ENCODE results near the gene NOTO.
"Not testable (repeated sequence)": the region's sequence is repeated elsewhere in the genome, so short reads cannot be mapped to it uniquely, and the experiment has no call there.

NOTO gene

GRCh38 chr2:73200281-73200680 lies 2.1 kb upstream of the NOTO start:
- peaks cover 55% of the 10 kb centered on the region for H3K27me3 ChIP-seq (ENCODE audit: control insufficient read depth, insufficient read depth, low read length, poor library complexity, severe bottlenecking)
- H3K4me3 ChIP-seq (ENCODE audit: insufficient read depth, low read depth, low read length) = not testable (repeated sequence)
- 91 to 94% methylated on average over 10 of the region's 10 CpGs for WGBS, 2 experiments

GRCh38 chr2:73203055-73203681 lies 794 bp downstream of the NOTO start:
- Histone ChIP-seq H3K4me1 (ENCODE audit: control insufficient read depth, insufficient read depth, low read length) (peaks cover 4% of the 10 kb centered on the region), H3K27me3 (ENCODE audit: control insufficient read depth, insufficient read depth, low read length, poor library complexity, severe bottlenecking) (peaks cover 66% of the 10 kb centered on the region), H3K27ac (ENCODE audit: insufficient read depth, low read depth, low read length, poor library complexity, severe bottlenecking) (no peak overlapping the region), H3K36me3 (ENCODE audit: control insufficient read depth, insufficient read depth, low read length) (no peaks in the 10 kb centered on the region), H3K9me3 (ENCODE audit: control insufficient read depth, low read length) (no peaks in the 10 kb centered on the region), H3K4me3 (ENCODE audit: insufficient read depth, low read depth, low read length) (peak overlapping the region; percentile 29)
- 5% methylated on average over 44 of the region's 44 CpGs for WGBS, 2 experiments

More at GRCh38 chr2:73200281-73200680, 2.1 kb upstream of the NOTO start:
- not testable (repeated sequence) for H3K9me3 ChIP-seq (ENCODE audit: control insufficient read depth, low read length); H3K27ac ChIP-seq (ENCODE audit: insufficient read depth, low read depth, low read length, poor library complexity, severe bottlenecking); H3K36me3 ChIP-seq (ENCODE audit: control insufficient read depth, insufficient read depth, low read length); H3K4me1 ChIP-seq (ENCODE audit: control insufficient read depth, insufficient read depth, low read length)

GRCh38 chr2:73205611-73206010 lies 3.2 kb downstream of the NOTO start:
- no peak overlapping the region for H3K27ac ChIP-seq (ENCODE audit: insufficient read depth, low read depth, low read length, poor library complexity, severe bottlenecking)
- 93% methylated on average over 6 of the region's 6 CpGs for WGBS, 2 experiments
- peaks cover 61% of the 10 kb centered on the region for H3K27me3 ChIP-seq (ENCODE audit: control insufficient read depth, insufficient read depth, low read length, poor library complexity, severe bottlenecking)
- H3K36me3 ChIP-seq (ENCODE audit: control insufficient read depth, insufficient read depth, low read length) = no peaks in the 10 kb centered on the region
- H3K9me3 ChIP-seq (ENCODE audit: control insufficient read depth, low read length) = no peaks in the 10 kb centered on the region
- H3K4me3 ChIP-seq (ENCODE audit: insufficient read depth, low read depth, low read length) = no peak overlapping the region
- peaks cover 4% of the 10 kb centered on the region for H3K4me1 ChIP-seq (ENCODE audit: control insufficient read depth, insufficient read depth, low read length)

GRCh38 chr2:73208258-73208657 lies 5.9 kb downstream of the NOTO start:
- H3K4me3 ChIP-seq (ENCODE audit: insufficient read depth, low read depth, low read length) = no peak overlapping the region
- H3K27ac ChIP-seq (ENCODE audit: insufficient read depth, low read depth, low read length, poor library complexity, severe bottlenecking) = no peak overlapping the region
- H3K4me1 ChIP-seq (ENCODE audit: control insufficient read depth, insufficient read depth, low read length) = no peaks in the 10 kb centered on the region
- H3K36me3 ChIP-seq (ENCODE audit: control insufficient read depth, insufficient read depth, low read length) = no peaks in the 10 kb centered on the region
- peaks cover 34% of the 10 kb centered on the region for H3K27me3 ChIP-seq (ENCODE audit: control insufficient read depth, insufficient read depth, low read length, poor library complexity, severe bottlenecking)
- no peaks in the 10 kb centered on the region for H3K9me3 ChIP-seq (ENCODE audit: control insufficient read depth, low read length)
- WGBS, 2 experiments = 81 to 84% methylated on average over 3 of the region's 3 CpGs

- peaks cover 17% of the 10 kb centered on the region for H3K27me3 ChIP-seq (ENCODE audit: control insufficient read depth, insufficient read depth, low read length, poor library complexity, severe bottlenecking)
- no peaks in the 10 kb centered on the region for H3K9me3 ChIP-seq (ENCODE audit: control insufficient read depth, low read length)
- no peak overlapping the region for H3K4me3 ChIP-seq (ENCODE audit: insufficient read depth, low read depth, low read length)
- H3K4me1 ChIP-seq (ENCODE audit: control insufficient read depth, insufficient read depth, low read length) = no peaks in the 10 kb centered on the region
- WGBS, 2 experiments = 88 to 90% methylated on average over 4 of the region's 4 CpGs
- H3K27ac ChIP-seq (ENCODE audit: insufficient read depth, low read depth, low read length, poor library complexity, severe bottlenecking) = no peak overlapping the region
- no peaks in the 10 kb centered on the region for H3K36me3 ChIP-seq (ENCODE audit: control insufficient read depth, insufficient read depth, low read length)
These were observed 7.6 kb downstream of the NOTO start for GRCh38 chr2:73210019-73210418.

- Histone ChIP-seq H3K9me3 (ENCODE audit: control insufficient read depth, low read length) (no peaks in the 10 kb centered on the region), H3K36me3 (ENCODE audit: control insufficient read depth, insufficient read depth, low read length) (no peaks in the 10 kb centered on the region), H3K27me3 (ENCODE audit: control insufficient read depth, insufficient read depth, low read length, poor library complexity, severe bottlenecking) (peaks cover 10% of the 10 kb centered on the region), H3K4me3 (ENCODE audit: insufficient read depth, low read depth, low read length) (no peak overlapping the region), H3K27ac (ENCODE audit: insufficient read depth, low read depth, low read length, poor library complexity, severe bottlenecking) (no peak overlapping the region), H3K4me1 (ENCODE audit: control insufficient read depth, insufficient read depth, low read length) (peaks cover 6% of the 10 kb centered on the region)
- 93 to 95% methylated on average over 6 of the region's 6 CpGs for WGBS, 2 experiments
These were observed 8.3 kb downstream of the NOTO start for GRCh38 chr2:73210696-73211095.

- 82 to 84% methylated on average over 7 of the region's 7 CpGs for WGBS, 2 experiments
- no peaks in the 10 kb centered on the region for H3K27me3 ChIP-seq (ENCODE audit: control insufficient read depth, insufficient read depth, low read length, poor library complexity, severe bottlenecking)
- H3K4me1 ChIP-seq (ENCODE audit: control insufficient read depth, insufficient read depth, low read length) = peaks cover 7% of the 10 kb centered on the region
- no peaks in the 10 kb centered on the region for H3K9me3 ChIP-seq (ENCODE audit: control insufficient read depth, low read length)
- H3K36me3 ChIP-seq (ENCODE audit: control insufficient read depth, insufficient read depth, low read length) = no peaks in the 10 kb centered on the region
- no peak overlapping the region for H3K4me3 ChIP-seq (ENCODE audit: insufficient read depth, low read depth, low read length)
- no peak overlapping the region for H3K27ac ChIP-seq (ENCODE audit: insufficient read depth, low read depth, low read length, poor library complexity, severe bottlenecking)
These were observed 9.7 kb downstream of the NOTO start for GRCh38 chr2:73212098-73212447.

GRCh38 chr2:73212448-73213176 lies 10.2 kb downstream of the NOTO start:
- Histone ChIP-seq H3K36me3 (ENCODE audit: control insufficient read depth, insufficient read depth, low read length) (no peaks in the 10 kb centered on the region), H3K4me3 (ENCODE audit: insufficient read depth, low read depth, low read length) (no peak overlapping the region), H3K9me3 (ENCODE audit: control insufficient read depth, low read length) (no peaks in the 10 kb centered on the region), H3K27me3 (ENCODE audit: control insufficient read depth, insufficient read depth, low read length, poor library complexity, severe bottlenecking) (no peaks in the 10 kb centered on the region), H3K27ac (ENCODE audit: insufficient read depth, low read depth, low read length, poor library complexity, severe bottlenecking) (no peak overlapping the region), H3K4me1 (ENCODE audit: control insufficient read depth, insufficient read depth, low read length) (peaks cover 7% of the 10 kb centered on the region)
- 50 to 51% methylated on average over 20 of the region's 20 CpGs for WGBS, 2 experiments

GRCh38 chr2:73214120-73215035 lies 12.0 kb downstream of the NOTO start, which contains the start of gene SMYD5:
TSS of gene SMYD5 (plus strand) at chr2:73214245. CDS start at chr2:73214267, 22 bp downstream.
- Histone ChIP-seq H3K4me1 (ENCODE audit: control insufficient read depth, insufficient read depth, low read length) (peaks cover 7% of the 10 kb centered on the region), H3K27ac (ENCODE audit: insufficient read depth, low read depth, low read length, poor library complexity, severe bottlenecking) (peak within 1 kb of the TSS; percentile 77), H3K27me3 (ENCODE audit: control insufficient read depth, insufficient read depth, low read length, poor library complexity, severe bottlenecking) (no peaks in the 10 kb centered on the region), H3K4me3 (ENCODE audit: insufficient read depth, low read depth, low read length) (peak within 1 kb of the TSS; percentile 93), H3K36me3 (ENCODE audit: control insufficient read depth, insufficient read depth, low read length) (no peaks in the 10 kb centered on the region), H3K9me3 (ENCODE audit: control insufficient read depth, low read length) (no peaks in the 10 kb centered on the region)
- WGBS, 2 experiments = 0 to 1% methylated on average over 63 to 64 of the region's 64 CpGs

- H3K27ac ChIP-seq (ENCODE audit: insufficient read depth, low read depth, low read length, poor library complexity, severe bottlenecking) = no peak overlapping the region
These were observed 12.9 kb downstream of the NOTO start for GRCh38 chr2:73215254-73215653.

More at GRCh38 chr2:73215254-73215653, 12.9 kb downstream of the NOTO start:
- Histone ChIP-seq H3K36me3 (ENCODE audit: control insufficient read depth, insufficient read depth, low read length) (no peaks in the 10 kb centered on the region), H3K27me3 (ENCODE audit: control insufficient read depth, insufficient read depth, low read length, poor library complexity, severe bottlenecking) (no peaks in the 10 kb centered on the region), H3K9me3 (ENCODE audit: control insufficient read depth, low read length) (no peaks in the 10 kb centered on the region), H3K4me1 (ENCODE audit: control insufficient read depth, insufficient read depth, low read length) (peaks cover 7% of the 10 kb centered on the region), H3K4me3 (ENCODE audit: insufficient read depth, low read depth, low read length) (peak overlapping the region; percentile 93)
- 85% methylated on average over 4 of the region's 4 CpGs for WGBS, 2 experiments

Measured in ectodermal cell (in vitro differentiated cells).